ENCODE data around the gene RESF1.
"Not testable (repeated sequence)": the region's sequence is repeated elsewhere in the genome, so short reads cannot be mapped to it uniquely, and the experiment has no call there.

Gene RESF1

GRCh38 chr12:31959161-31959700 is at the start of gene RESF1:
Gene RESF1, plus strand, starts transcription at chr12:31959415. Its CDS starts 21,541 bp downstream, at chr12:31980956.
- peak; percentile 81 to 84 for DNase-seq

GRCh38 chr12:31914927-31915326 is 44.3 kb upstream of the RESF1 start:
- no peak for DNase-seq

GRCh38 chr12:31915446-31915845 is 43.8 kb upstream of the RESF1 start:
- no peak for DNase-seq

GRCh38 chr12:31922341-31923062 is 36.7 kb upstream of the RESF1 start:
- no peak for DNase-seq

- no peak for DNase-seq
Measured at GRCh38 chr12:31923063-31923412, 36.2 kb upstream of the RESF1 start.

- DNase-seq, result no peak
Measured at GRCh38 chr12:31928246-31929026, 30.8 kb upstream of the RESF1 start.

- no peak for DNase-seq
Measured at GRCh38 chr12:31929027-31929526, 30.1 kb upstream of the RESF1 start.

GRCh38 chr12:31931796-31932715 is 27.2 kb upstream of the RESF1 start:
- no peak for DNase-seq

- no peak for DNase-seq
Measured at GRCh38 chr12:31944299-31944698, 14.9 kb upstream of the RESF1 start.

- no peak for DNase-seq
Measured at GRCh38 chr12:31947971-31948370, 11.2 kb upstream of the RESF1 start.

GRCh38 chr12:31948697-31949359 is 10.4 kb upstream of the RESF1 start:
- not testable (repeated sequence) for DNase-seq

- no peak for DNase-seq
Measured at GRCh38 chr12:31950088-31950487, 9.1 kb upstream of the RESF1 start.

GRCh38 chr12:31950492-31950891 is 8.7 kb upstream of the RESF1 start:
- no peak for DNase-seq

GRCh38 chr12:31951008-31951407 is 8.2 kb upstream of the RESF1 start:
- DNase-seq, result no peak

- no peak for DNase-seq
Measured at GRCh38 chr12:31951939-31952338, 7.3 kb upstream of the RESF1 start.

GRCh38 chr12:31952418-31952817 is 6.8 kb upstream of the RESF1 start:
- no peak for DNase-seq

GRCh38 chr12:31954925-31955858 is 4.0 kb upstream of the RESF1 start:
- DNase-seq, result no peak

GRCh38 chr12:31958569-31959160 is 550 bp upstream of the RESF1 start:
- no peak for DNase-seq

GRCh38 chr12:31959701-31960391 is 631 bp downstream of the RESF1 start:
- DNase-seq, result peak; percentile 20 to 47

GRCh38 chr12:31961137-31961536 is 1.9 kb downstream of the RESF1 start:
- DNase-seq, result no peak
